ENCODE data around the gene NPSR1. TPM values are rescaled to one million over a fixed set of nuclear protein-coding genes. Genes with fewer than 3 reads are reported as not detected.

Gene NPSR1
- total and polyA plus RNA-seq, 9 of the 15 experiments (the other 6 are each of a cell fraction or from before 2014, with no cell fraction given) = not detected

GRCh38 chr7:34831436-34831835, 173.4 kb downstream of the NPSR1 start:
- CTCF ChIA-PET (ENCODE audit: low intra/inter-chr PET ratio) = interaction anchor here (1.2 kb wide), 1 partner anchor 13 kb away, joined by 3 read pairs; no protein-coding TSS in a partner anchor

More at GRCh38 chr7:34831436-34831835, 173.4 kb downstream of the NPSR1 start:
- DNase-seq (ENCODE audit: extremely low read depth in 1 of 4, low spot score in 3 of 4) = no peak
- POLR2A ChIA-PET = no interaction called here
- no peak overlapping the region for H3K4me3 ChIP-seq
- H3K27me3 ChIP-seq (ENCODE audit: control insufficient read depth in 2 of 2, insufficient read depth in 2 of 2, low read length in 2 of 2) = no peaks in the 10 kb centered on the region
- H3K4me1 ChIP-seq (replicated peaks in 1 of 2; ENCODE audit: control insufficient read depth in 2 of 2, insufficient read depth in 2 of 2, low read length in 2 of 2) = no peaks in the 10 kb centered on the region
- no peak for FAIRE-seq
- H3K9me3 ChIP-seq (replicated peaks; ENCODE audit: control insufficient read depth, insufficient read depth, low read depth, low read length) = no peaks in the 10 kb centered on the region
- no peak overlapping the region for H2AFZ ChIP-seq (ENCODE audit: low read depth, low read length)
- H4K20me1 ChIP-seq (replicated peaks; ENCODE audit: control insufficient read depth, insufficient read depth, low read length) = no peaks in the 10 kb centered on the region; the same call in 1 of the 2 replicates
- BruUV-seq (replicated peaks) = no TSS peak
- intact Hi-C loops (cut with micrococcal nuclease) (no loop called here), in situ Hi-C loops (cut with MboI) (no loop called here)
- no peak overlapping the region for H3K4me2 ChIP-seq (ENCODE audit: insufficient read depth, low read length)
- no peak overlapping the region for H3K27ac ChIP-seq (ENCODE audit: extremely low read depth, low read depth, low read length)
- no peaks in the 10 kb centered on the region for H3K36me3 ChIP-seq (ENCODE audit: control insufficient read depth, insufficient read depth, low read length)
- no peak for ATAC-seq
- WGBS (ENCODE audit: insufficient coverage, low coverage, missing lambda C conversion rate) = 0% methylated on average over 1 of the region's 1 CpG
- TF ChIP-seq TCF15 (CRISPR knock-in tag; IDR thresholded peaks at IDR 0.05) (no peak), POLR2AphosphoS2 (IDR thresholded peaks at IDR 0.05; ENCODE audit: low read length) (no peak), ESRRA (IDR thresholded peaks at IDR 0.05; ENCODE audit: borderline replicate concordance, low read depth) (no peak), HOMEZ (CRISPR knock-in tag; IDR thresholded peaks at IDR 0.05) (no peak), ZBTB8A (IDR thresholded peaks at IDR 0.05; ENCODE audit: partially characterized antibody) (no peak)
- no peak overlapping the region for H3K9ac ChIP-seq (ENCODE audit: insufficient read depth in 1 of 2, low read depth in 2 of 2, low read length in 2 of 2)
- H3K9me1 ChIP-seq (ENCODE audit: control insufficient read depth, insufficient read depth, low read length) = no peaks in the 10 kb centered on the region
- H3K79me2 ChIP-seq (ENCODE audit: control insufficient read depth, insufficient read depth, low read length) = no peaks in the 10 kb centered on the region

Data from K562 (cell line).